Right atrium auricular region (tissue), 2 donors: ENCODE results near the gene MTM1. TPM values are rescaled to one million over a fixed set of nuclear protein-coding genes. Genes with fewer than 3 reads are reported as not detected.

ENCODE experiments used
- DNase-seq: peaks from one replicate; pipeline ENCODE4 v3.0.0-alpha.2; 2019; ENCODE audit warnings: low spot score
- H3K27ac ChIP-seq, 2 donors: fragments of 200-600 bp; sonication (generic); 1 replicate in 1 of 2; 2 replicates in 1 of 2; pipeline ENCODE4 v1.5.1; 2016 to 2019
- H3K27me3 ChIP-seq, 2 donors: fragments of 200-600 bp; sonication (generic); one replicate each; pipeline versions ENCODE4 v1.5.1 to v1.6.0; 2017 to 2019
- H3K36me3 ChIP-seq: fragments of 200-600 bp; sonication (generic); one replicate; pipeline ENCODE4 v1.5.1; 2016
- H3K4me1 ChIP-seq, 2 donors: fragments of 200-600 bp; sonication (generic); one replicate each; pipeline versions ENCODE4 v1.5.1 to v1.6.0; 2017 to 2019
- H3K4me3 ChIP-seq, 2 donors: fragments of 200-600 bp; sonication (generic); 1 replicate in 1 of 2; 2 replicates in 1 of 2; pipeline ENCODE4 v1.5.1; 2017 to 2019; ENCODE audit warnings: mild to moderate bottlenecking in 1 of 2, moderate library complexity in 1 of 2
- H3K9me3 ChIP-seq, 2 donors: fragments of 200-600 bp; sonication (generic); one replicate each; pipeline ENCODE4 v1.5.1; 2019
- CTCF ChIP-seq, 2 donors: fragments of 200-600 bp; sonication (generic); IDR thresholded peaks; one replicate each; pipeline ENCODE4 v1.5.1; 2019; ENCODE audit warnings: antibody characterized with exemption in 2 of 2
- total RNA-seq, 2 donors: library from RNA; depleted of rRNA; stranded (reverse); fragments of >200 nt; gene quantifications; one replicate each; pipeline ENCODE4 v1.1.0, GENCODE V29; 2016

MTM1 gene
- total RNA-seq, 2 donors from 2014 or later, result 9.0 to 9.4 TPM

GRCh38 chrX:150643271-150643670 is 74.8 kb downstream of the MTM1 start:
- no peaks in the 10 kb centered on the region for H3K9me3 ChIP-seq
- no peaks in the 10 kb centered on the region for H3K4me1 ChIP-seq
- H3K27me3 ChIP-seq, result no peaks in the 10 kb centered on the region
- no peak for TF ChIP-seq CTCF (IDR thresholded peaks at IDR 0.05)
- H3K27ac ChIP-seq, result no peak overlapping the region
- H3K36me3 ChIP-seq, result no peaks in the 10 kb centered on the region
- DNase-seq, result no peak
- no peak overlapping the region for H3K4me3 ChIP-seq

GRCh38 chrX:150643958-150644357 is 75.5 kb downstream of the MTM1 start:
- no peak overlapping the region for H3K4me3 ChIP-seq
- DNase-seq, result no peak
- H3K27ac ChIP-seq, result no peak overlapping the region
- H3K4me1 ChIP-seq, result no peaks in the 10 kb centered on the region
- H3K27me3 ChIP-seq, result no peaks in the 10 kb centered on the region
- TF ChIP-seq CTCF (IDR thresholded peaks at IDR 0.05), result no peak
- no peaks in the 10 kb centered on the region for H3K9me3 ChIP-seq
- H3K36me3 ChIP-seq, result no peaks in the 10 kb centered on the region

DNA sequence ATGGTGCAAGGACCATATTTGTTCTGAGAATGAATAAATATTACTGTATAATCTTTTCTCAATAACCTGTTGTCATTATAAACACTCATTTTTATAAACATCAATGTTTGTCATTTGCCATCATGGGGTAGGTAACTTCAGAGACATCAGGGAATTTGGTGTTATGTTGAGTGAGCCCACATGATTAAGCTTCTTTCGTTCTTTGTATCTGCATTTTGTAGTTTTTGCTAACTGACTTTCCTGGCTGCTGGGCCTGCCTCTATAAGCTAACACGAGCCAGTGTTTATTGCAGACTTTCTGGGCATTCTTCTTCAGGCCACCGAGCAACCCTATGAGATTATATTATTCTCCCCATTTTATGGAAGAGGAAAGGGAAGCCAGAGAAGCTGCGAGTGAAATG is 76.0 kb downstream of the MTM1 start:
- Histone ChIP-seq H3K4me1 (no peaks in the 10 kb centered on the region), H3K36me3 (no peaks in the 10 kb centered on the region), H3K27ac (no peak overlapping the region), H3K9me3 (no peaks in the 10 kb centered on the region), H3K4me3 (no peak overlapping the region), H3K27me3 (no peaks in the 10 kb centered on the region)
- no peak for TF ChIP-seq CTCF (IDR thresholded peaks at IDR 0.05)
- DNase-seq, result no peak

DNA sequence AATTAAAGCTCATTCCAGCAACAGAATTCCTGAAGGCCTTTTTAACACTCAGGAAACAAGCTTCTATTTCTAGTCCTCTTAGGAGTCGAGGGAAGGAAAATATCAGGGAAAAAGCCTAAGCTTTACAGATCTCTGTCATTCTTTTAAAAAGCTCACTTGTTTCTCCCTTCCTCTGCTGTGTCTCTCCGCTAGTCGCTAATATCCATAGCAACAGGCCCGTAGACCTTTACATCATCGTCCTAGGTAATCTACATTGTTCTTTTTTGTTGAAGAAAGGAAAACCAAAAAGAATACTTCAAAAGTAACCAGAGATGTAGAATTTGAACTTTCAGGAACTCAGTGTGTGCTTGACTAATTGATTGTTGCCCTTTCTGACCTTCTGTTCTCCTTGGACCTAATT is 78.9 kb downstream of the MTM1 start:
- Histone ChIP-seq H3K27me3 (no peaks in the 10 kb centered on the region), H3K27ac (no peak overlapping the region), H3K4me3 (no peak overlapping the region), H3K36me3 (no peaks in the 10 kb centered on the region), H3K9me3 (no peaks in the 10 kb centered on the region), H3K4me1 (no peaks in the 10 kb centered on the region)
- DNase-seq, result no peak
- TF ChIP-seq CTCF (IDR thresholded peaks at IDR 0.05), result no peak

GRCh38 chrX:150648296-150648940 is 80.0 kb downstream of the MTM1 start:
- H3K9me3 ChIP-seq, result no peaks in the 10 kb centered on the region
- no peaks in the 10 kb centered on the region for H3K4me1 ChIP-seq
- H3K27ac ChIP-seq, result no peak overlapping the region
- no peaks in the 10 kb centered on the region for H3K36me3 ChIP-seq
- no peak overlapping the region for H3K4me3 ChIP-seq
- TF ChIP-seq CTCF (IDR thresholded peaks at IDR 0.05), result no peak
- no peaks in the 10 kb centered on the region for H3K27me3 ChIP-seq
- DNase-seq, result no peak
